ENCODE measurements around the gene SESTD1. TPM values are rescaled to one million over a fixed set of nuclear protein-coding genes. Genes with fewer than 3 reads are reported as not detected.

The SESTD1 gene
- total RNA-seq, 2 donors from 2014 or later, result 51.3 to 75.4 TPM

DNA sequence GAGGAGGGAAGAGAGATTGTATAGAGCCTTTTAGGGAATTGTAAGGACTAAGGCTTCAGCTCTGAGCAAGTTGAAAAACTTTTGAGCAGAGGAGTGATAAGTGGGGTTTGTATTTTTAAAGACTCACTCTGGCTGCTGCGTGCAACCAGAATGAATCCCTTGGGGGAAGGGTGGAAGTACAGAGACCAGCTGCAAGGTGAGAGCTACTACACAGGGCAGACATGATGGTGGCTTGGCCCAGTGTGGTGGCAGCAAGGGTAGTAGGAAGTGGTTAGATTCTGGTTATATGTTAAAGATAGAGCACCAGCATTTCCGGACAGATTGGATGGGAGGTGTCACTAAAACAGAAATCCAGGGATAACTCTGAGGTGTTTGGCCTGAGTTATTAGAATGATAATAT lies 10.1 kb upstream of the SESTD1 start:
- H3K4me3 Mint-ChIP-seq, result no peak overlapping the region
- H3K27ac ChIP-seq (ENCODE audit: low read depth, low read length), result no peak overlapping the region

DNA sequence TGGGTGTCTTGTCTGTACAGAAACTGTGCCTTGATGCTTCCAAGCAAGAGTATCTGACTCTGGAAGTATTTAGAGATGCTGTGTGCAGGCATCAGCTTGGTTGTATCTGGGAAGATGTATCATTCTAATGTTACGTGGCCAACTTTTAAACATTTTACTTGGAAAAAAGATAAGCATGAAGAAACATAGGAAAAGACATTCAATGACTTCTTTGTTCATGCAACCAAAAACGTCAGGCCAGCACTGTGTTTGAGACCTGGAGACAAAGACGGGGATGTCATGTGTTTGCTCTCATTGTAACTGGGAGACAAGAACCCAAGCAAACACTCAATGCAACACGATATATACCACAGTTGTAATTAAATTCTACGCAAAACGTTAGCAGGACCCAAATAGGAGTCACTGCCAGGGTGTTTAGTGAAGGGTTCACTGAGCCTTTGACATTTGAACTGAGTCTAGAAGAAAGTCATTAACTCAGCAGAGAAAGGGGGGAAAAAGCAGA lies 8.9 kb upstream of the SESTD1 start:
- no peaks in the 10 kb centered on the region for H3K27me3 Mint-ChIP-seq (ENCODE audit: insufficient read depth)
- H3K36me3 Mint-ChIP-seq (ENCODE audit: low read depth), result no peaks in the 10 kb centered on the region
- H3K27ac Mint-ChIP-seq, result no peak overlapping the region
- no peaks in the 10 kb centered on the region for H3K36me3 ChIP-seq (ENCODE audit: control insufficient read depth, insufficient read depth, low read length)
- H3K4me1 Mint-ChIP-seq, result peaks cover 26% of the 10 kb centered on the region
- DNase-seq, result no peak
- no peak overlapping the region for H3K4me3 ChIP-seq (ENCODE audit: low read length)
- 88 to 90% methylated on average over 4 to 6 of the region's 6 CpGs for WGBS, 2 experiments (ENCODE audit: insufficient coverage in 1 of 2, insufficient read length in 1 of 2)
- TF ChIP-seq, protein P1, sequence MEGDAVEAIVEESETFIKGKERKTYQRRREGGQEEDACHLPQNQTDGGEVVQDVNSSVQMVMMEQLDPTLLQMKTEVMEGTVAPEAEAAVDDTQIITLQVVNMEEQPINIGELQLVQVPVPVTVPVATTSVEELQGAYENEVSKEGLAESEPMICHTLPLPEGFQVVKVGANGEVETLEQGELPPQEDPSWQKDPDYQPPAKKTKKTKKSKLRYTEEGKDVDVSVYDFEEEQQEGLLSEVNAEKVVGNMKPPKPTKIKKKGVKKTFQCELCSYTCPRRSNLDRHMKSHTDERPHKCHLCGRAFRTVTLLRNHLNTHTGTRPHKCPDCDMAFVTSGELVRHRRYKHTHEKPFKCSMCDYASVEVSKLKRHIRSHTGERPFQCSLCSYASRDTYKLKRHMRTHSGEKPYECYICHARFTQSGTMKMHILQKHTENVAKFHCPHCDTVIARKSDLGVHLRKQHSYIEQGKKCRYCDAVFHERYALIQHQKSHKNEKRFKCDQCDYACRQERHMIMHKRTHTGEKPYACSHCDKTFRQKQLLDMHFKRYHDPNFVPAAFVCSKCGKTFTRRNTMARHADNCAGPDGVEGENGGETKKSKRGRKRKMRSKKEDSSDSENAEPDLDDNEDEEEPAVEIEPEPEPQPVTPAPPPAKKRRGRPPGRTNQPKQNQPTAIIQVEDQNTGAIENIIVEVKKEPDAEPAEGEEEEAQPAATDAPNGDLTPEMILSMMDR (conservative IDR thresholded peaks at IDR 0.05), result no peak
- no peaks in the 10 kb centered on the region for H3K9me3 Mint-ChIP-seq
- H3K9me3 ChIP-seq (ENCODE audit: control insufficient read depth, low read length), result peaks cover 4% of the 10 kb centered on the region
- no peak overlapping the region for H3K27ac ChIP-seq (ENCODE audit: low read depth, low read length)
- no peaks in the 10 kb centered on the region for H3K4me1 ChIP-seq (ENCODE audit: control insufficient read depth, insufficient read depth, low read length)
- H3K9ac ChIP-seq (ENCODE audit: extremely low read depth, low read length, poor library complexity, severe bottlenecking), result no peak overlapping the region
- no peaks in the 10 kb centered on the region for H3K27me3 ChIP-seq (ENCODE audit: control insufficient read depth, insufficient read depth, low read length, poor library complexity, severe bottlenecking)
- no peak overlapping the region for H3K4me3 Mint-ChIP-seq

More for the DNA sequence above, 10.1 kb upstream of the SESTD1 start:
- DNase-seq, result no peak
- Mint-ChIP-seq H3K27me3 (ENCODE audit: insufficient read depth) (no peaks in the 10 kb centered on the region), H3K36me3 (ENCODE audit: low read depth) (no peaks in the 10 kb centered on the region), H3K9me3 (peaks cover 3% of the 10 kb centered on the region), H3K4me1 (peaks cover 21% of the 10 kb centered on the region), H3K27ac (no peak overlapping the region)
- WGBS, 2 experiments (ENCODE audit: insufficient coverage in 1 of 2, insufficient read length in 1 of 2), result 94 to 100% methylated on average over 1 to 2 of the region's 2 CpGs
- H3K9me3 ChIP-seq (ENCODE audit: control insufficient read depth, low read length), result no peaks in the 10 kb centered on the region
- H3K4me1 ChIP-seq (ENCODE audit: control insufficient read depth, insufficient read depth, low read length), result no peaks in the 10 kb centered on the region
- no peak overlapping the region for H3K9ac ChIP-seq (ENCODE audit: extremely low read depth, low read length, poor library complexity, severe bottlenecking)
- H3K36me3 ChIP-seq (ENCODE audit: control insufficient read depth, insufficient read depth, low read length), result no peaks in the 10 kb centered on the region
- TF ChIP-seq, protein P1 (conservative IDR thresholded peaks at IDR 0.05), result no peak
- no peak overlapping the region for H3K4me3 ChIP-seq (ENCODE audit: low read length)
- H3K27me3 ChIP-seq (ENCODE audit: control insufficient read depth, insufficient read depth, low read length, poor library complexity, severe bottlenecking), result no peaks in the 10 kb centered on the region

DNA sequence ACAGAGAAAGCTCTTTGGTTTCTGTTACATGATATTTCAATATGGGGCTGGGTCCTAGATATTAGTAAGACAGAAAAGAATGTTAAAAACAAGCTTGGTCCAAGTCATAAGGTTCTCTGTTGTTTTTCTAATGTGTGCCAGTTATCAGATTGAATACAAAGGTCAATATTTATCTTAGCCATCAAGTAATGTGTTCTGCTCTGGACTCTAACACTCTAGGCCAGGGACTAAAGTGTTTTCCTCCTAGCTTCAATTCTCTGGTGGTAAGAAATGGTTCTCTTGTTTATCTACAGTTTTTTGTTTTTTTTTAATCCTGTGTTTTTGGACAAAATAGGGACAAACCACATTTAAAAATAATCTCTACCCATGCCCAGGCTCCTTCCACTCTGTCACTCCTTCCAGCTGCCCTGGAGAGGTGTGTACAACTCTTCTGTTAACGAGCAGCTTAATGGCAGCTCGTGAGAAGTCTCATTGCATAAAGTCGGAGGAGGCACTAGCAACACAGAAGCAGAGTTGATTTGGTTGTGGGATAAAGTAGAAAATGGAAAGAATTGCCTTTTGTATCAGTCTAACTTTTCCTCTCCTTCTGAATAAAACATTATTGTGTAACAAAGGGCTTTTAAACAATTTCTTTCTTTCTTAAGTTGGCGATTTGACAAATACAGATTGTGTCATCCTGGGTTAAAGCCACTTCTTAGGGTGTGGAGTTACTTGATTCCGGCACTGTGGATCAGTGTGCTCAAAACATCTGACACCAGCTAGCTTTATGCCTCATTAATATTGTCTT lies 8.0 kb upstream of the SESTD1 start:
- no peak overlapping the region for H3K4me3 ChIP-seq (ENCODE audit: low read length)
- no peaks in the 10 kb centered on the region for H3K36me3 ChIP-seq (ENCODE audit: control insufficient read depth, insufficient read depth, low read length)
- H3K9me3 Mint-ChIP-seq, result no peaks in the 10 kb centered on the region
- H3K36me3 Mint-ChIP-seq (ENCODE audit: low read depth), result no peaks in the 10 kb centered on the region
- TF ChIP-seq, protein P1 (conservative IDR thresholded peaks at IDR 0.05), result no peak
- 89% methylated on average over 3 to 5 of the region's 5 CpGs for WGBS, 2 experiments (ENCODE audit: insufficient coverage in 1 of 2, insufficient read length in 1 of 2)
- peaks cover 30% of the 10 kb centered on the region for H3K4me1 Mint-ChIP-seq
- no peaks in the 10 kb centered on the region for H3K27me3 Mint-ChIP-seq (ENCODE audit: insufficient read depth)
- H3K27me3 ChIP-seq (ENCODE audit: control insufficient read depth, insufficient read depth, low read length, poor library complexity, severe bottlenecking), result no peaks in the 10 kb centered on the region
- no peak overlapping the region for H3K27ac ChIP-seq (ENCODE audit: low read depth, low read length)
- no peak overlapping the region for H3K9ac ChIP-seq (ENCODE audit: extremely low read depth, low read length, poor library complexity, severe bottlenecking)
- no peak for DNase-seq
- H3K27ac Mint-ChIP-seq, result no peak overlapping the region
- no peaks in the 10 kb centered on the region for H3K4me1 ChIP-seq (ENCODE audit: control insufficient read depth, insufficient read depth, low read length)
- H3K4me3 Mint-ChIP-seq, result no peak overlapping the region
- peaks cover 4% of the 10 kb centered on the region for H3K9me3 ChIP-seq (ENCODE audit: control insufficient read depth, low read length)

Data from endodermal cell (in vitro differentiated cells).